Uterus (tissue), 2 donors: ENCODE data around the gene SMCO1.

Experiments
- POLR2A ChIP-seq, 2 donors: fragments of 450-650 bp; IDR thresholded peaks; one replicate each; pipeline ENCODE4 v1.6.1; 2016; ENCODE audit warnings: antibody characterized with exemption in 2 of 2, mild to moderate bottlenecking in 1 of 2, moderate library complexity in 1 of 2
- TF ChIP-seq, protein P1 (sequence below), 4 experiments: fragments of 200-600 bp in 2 of 4; fragments of 450-650 bp in 2 of 4; sonication (generic) in 2 of 4; IDR thresholded peaks; one replicate each; pipeline ENCODE4 v1.5.1; 2016 to 2019; ENCODE audit warnings: antibody characterized with exemption in 4 of 4, mild to moderate bottlenecking in 2 of 4, moderate library complexity in 1 of 4

GRCh38 chr3:196524527-196524926, 9.4 kb upstream of the SMCO1 start:
- TF ChIP-seq, protein P1, sequence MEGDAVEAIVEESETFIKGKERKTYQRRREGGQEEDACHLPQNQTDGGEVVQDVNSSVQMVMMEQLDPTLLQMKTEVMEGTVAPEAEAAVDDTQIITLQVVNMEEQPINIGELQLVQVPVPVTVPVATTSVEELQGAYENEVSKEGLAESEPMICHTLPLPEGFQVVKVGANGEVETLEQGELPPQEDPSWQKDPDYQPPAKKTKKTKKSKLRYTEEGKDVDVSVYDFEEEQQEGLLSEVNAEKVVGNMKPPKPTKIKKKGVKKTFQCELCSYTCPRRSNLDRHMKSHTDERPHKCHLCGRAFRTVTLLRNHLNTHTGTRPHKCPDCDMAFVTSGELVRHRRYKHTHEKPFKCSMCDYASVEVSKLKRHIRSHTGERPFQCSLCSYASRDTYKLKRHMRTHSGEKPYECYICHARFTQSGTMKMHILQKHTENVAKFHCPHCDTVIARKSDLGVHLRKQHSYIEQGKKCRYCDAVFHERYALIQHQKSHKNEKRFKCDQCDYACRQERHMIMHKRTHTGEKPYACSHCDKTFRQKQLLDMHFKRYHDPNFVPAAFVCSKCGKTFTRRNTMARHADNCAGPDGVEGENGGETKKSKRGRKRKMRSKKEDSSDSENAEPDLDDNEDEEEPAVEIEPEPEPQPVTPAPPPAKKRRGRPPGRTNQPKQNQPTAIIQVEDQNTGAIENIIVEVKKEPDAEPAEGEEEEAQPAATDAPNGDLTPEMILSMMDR (IDR thresholded peaks at IDR 0.05) = no peak
- no peak for TF ChIP-seq POLR2A (IDR thresholded peaks at IDR 0.05)
